Measurements from ENCODE around the gene CYP4A11.
"Not testable (repeated sequence)": the region's sequence is repeated elsewhere in the genome, so short reads cannot be mapped to it uniquely, and the experiment has no call there.

The CYP4A11 gene

GRCh38 chr1:46961066-46961758 lies 19.9 kb upstream of the CYP4A11 start:
- no peak for DNase-seq (ENCODE audit: extremely low spot score)
- CTCF ChIA-PET: no interaction called here
- TF ChIP-seq BHLHE40 (IDR thresholded peaks at IDR 0.05; ENCODE audit: borderline replicate concordance) (no peak), SUZ12 (IDR thresholded peaks at IDR 0.05) (no peak), LEF1 (IDR thresholded peaks at IDR 0.05; ENCODE audit: borderline replicate concordance) (no peak), ZNF384 (IDR thresholded peaks at IDR 0.05) (no peak), SP1 (IDR thresholded peaks at IDR 0.05) (no peak), CTBP1 (IDR thresholded peaks at IDR 0.05; ENCODE audit: borderline replicate concordance) (no peak), HDGF (IDR thresholded peaks at IDR 0.05; ENCODE audit: borderline replicate concordance) (no peak), FOXK2 (IDR thresholded peaks at IDR 0.05) (no peak), ARNT (IDR thresholded peaks at IDR 0.05) (no peak), TARDBP (IDR thresholded peaks at IDR 0.05) (no peak), NFRKB (IDR thresholded peaks at IDR 0.05) (no peak), L3MBTL2 (conservative IDR thresholded peaks at IDR 0.05) (no peak), FOXA1 (IDR thresholded peaks at IDR 0.05) (no peak), ELF4 (IDR thresholded peaks at IDR 0.05) (no peak), FOXM1 (IDR thresholded peaks at IDR 0.05; ENCODE audit: borderline replicate concordance) (no peak), PKNOX1 (IDR thresholded peaks at IDR 0.05) (no peak)
- POLR2A ChIA-PET: no interaction called here

- DNase-seq (ENCODE audit: extremely low spot score): no peak
- TF ChIP-seq SP1 (IDR thresholded peaks at IDR 0.05) (no peak), ARNT (IDR thresholded peaks at IDR 0.05) (no peak), HDGF (IDR thresholded peaks at IDR 0.05; ENCODE audit: borderline replicate concordance) (no peak), ZNF384 (IDR thresholded peaks at IDR 0.05) (no peak), NFRKB (IDR thresholded peaks at IDR 0.05) (no peak), ELF4 (IDR thresholded peaks at IDR 0.05) (no peak), L3MBTL2 (conservative IDR thresholded peaks at IDR 0.05) (no peak), PKNOX1 (IDR thresholded peaks at IDR 0.05) (no peak), CTBP1 (IDR thresholded peaks at IDR 0.05; ENCODE audit: borderline replicate concordance) (no peak), BHLHE40 (IDR thresholded peaks at IDR 0.05; ENCODE audit: borderline replicate concordance) (no peak), FOXM1 (IDR thresholded peaks at IDR 0.05; ENCODE audit: borderline replicate concordance) (no peak), SUZ12 (IDR thresholded peaks at IDR 0.05) (no peak), LEF1 (IDR thresholded peaks at IDR 0.05; ENCODE audit: borderline replicate concordance) (no peak), FOXA1 (IDR thresholded peaks at IDR 0.05) (no peak)
- CTCF ChIA-PET: no interaction called here
- POLR2A ChIA-PET: no interaction called here
Observed at GRCh38 chr1:46960250-46960649, 19.0 kb upstream of the CYP4A11 start.

- CTCF ChIA-PET; POLR2A ChIA-PET; DNase-seq (ENCODE audit: extremely low spot score): not testable (repeated sequence)
Observed at GRCh38 chr1:46955116-46955515, 13.8 kb upstream of the CYP4A11 start.

GRCh38 chr1:46953847-46954246 lies 12.6 kb upstream of the CYP4A11 start:
- CTCF ChIA-PET; POLR2A ChIA-PET; DNase-seq (ENCODE audit: extremely low spot score): not testable (repeated sequence)

- POLR2A ChIA-PET; CTCF ChIA-PET; DNase-seq (ENCODE audit: extremely low spot score): not testable (repeated sequence)
Observed at GRCh38 chr1:46949417-46949666, 8.1 kb upstream of the CYP4A11 start.

GRCh38 chr1:46948629-46949416 lies 7.5 kb upstream of the CYP4A11 start:
- no peak for TF ChIP-seq NFRKB (IDR thresholded peaks at IDR 0.05)
- no peak for TF ChIP-seq PKNOX1 (IDR thresholded peaks at IDR 0.05)
- TF ChIP-seq BHLHE40 (IDR thresholded peaks at IDR 0.05; ENCODE audit: borderline replicate concordance): no peak
- TF ChIP-seq FOXK2 (IDR thresholded peaks at IDR 0.05): no peak
- TF ChIP-seq TARDBP (IDR thresholded peaks at IDR 0.05): no peak
- TF ChIP-seq ZNF384 (IDR thresholded peaks at IDR 0.05): no peak
- TF ChIP-seq SUZ12 (IDR thresholded peaks at IDR 0.05): no peak
- TF ChIP-seq L3MBTL2 (conservative IDR thresholded peaks at IDR 0.05): no peak
- TF ChIP-seq HDGF (IDR thresholded peaks at IDR 0.05; ENCODE audit: borderline replicate concordance): no peak
- TF ChIP-seq ELF4 (IDR thresholded peaks at IDR 0.05): no peak
- CTCF ChIA-PET: no interaction called here
- POLR2A ChIA-PET: no interaction called here
- no peak for DNase-seq (ENCODE audit: extremely low spot score)

- CTCF ChIA-PET; POLR2A ChIA-PET; DNase-seq (ENCODE audit: extremely low spot score): not testable (repeated sequence)
Observed at GRCh38 chr1:46947706-46948105, 6.4 kb upstream of the CYP4A11 start.
